ENCODE results near the gene C3. TPM values are rescaled to one million over a fixed set of nuclear protein-coding genes. Genes with fewer than 3 reads are reported as not detected.
A peak's percentile ranks its signal among the peaks of the same experiment; 100 is the strongest.

C3 gene
- total and polyA plus RNA-seq, 8 donors, result 14.2 to 881 (median 65.4) TPM

GRCh38 chr19:6714749-6715555, 5.5 kb downstream of the C3 start:
- intact Hi-C loops (cut with DNase I), result no loop called here
- TF ChIP-seq, protein P1, sequence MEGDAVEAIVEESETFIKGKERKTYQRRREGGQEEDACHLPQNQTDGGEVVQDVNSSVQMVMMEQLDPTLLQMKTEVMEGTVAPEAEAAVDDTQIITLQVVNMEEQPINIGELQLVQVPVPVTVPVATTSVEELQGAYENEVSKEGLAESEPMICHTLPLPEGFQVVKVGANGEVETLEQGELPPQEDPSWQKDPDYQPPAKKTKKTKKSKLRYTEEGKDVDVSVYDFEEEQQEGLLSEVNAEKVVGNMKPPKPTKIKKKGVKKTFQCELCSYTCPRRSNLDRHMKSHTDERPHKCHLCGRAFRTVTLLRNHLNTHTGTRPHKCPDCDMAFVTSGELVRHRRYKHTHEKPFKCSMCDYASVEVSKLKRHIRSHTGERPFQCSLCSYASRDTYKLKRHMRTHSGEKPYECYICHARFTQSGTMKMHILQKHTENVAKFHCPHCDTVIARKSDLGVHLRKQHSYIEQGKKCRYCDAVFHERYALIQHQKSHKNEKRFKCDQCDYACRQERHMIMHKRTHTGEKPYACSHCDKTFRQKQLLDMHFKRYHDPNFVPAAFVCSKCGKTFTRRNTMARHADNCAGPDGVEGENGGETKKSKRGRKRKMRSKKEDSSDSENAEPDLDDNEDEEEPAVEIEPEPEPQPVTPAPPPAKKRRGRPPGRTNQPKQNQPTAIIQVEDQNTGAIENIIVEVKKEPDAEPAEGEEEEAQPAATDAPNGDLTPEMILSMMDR (IDR thresholded peaks at IDR 0.05), result no peak
- no peak overlapping the region for H3K27ac ChIP-seq
- H3K4me1 ChIP-seq, result no peaks in the 10 kb centered on the region
- no peak overlapping the region for H3K4me3 ChIP-seq
- no peaks in the 10 kb centered on the region for H3K9me3 ChIP-seq
- H3K27me3 ChIP-seq, result peaks cover 0 to 25% of the 10 kb centered on the region in 2 donors
- peaks cover 0 to 22% of the 10 kb centered on the region in 2 donors for H3K36me3 ChIP-seq
- ATAC-seq (no peak), DNase-seq (peak in 1 of 4 donors; percentile 4)

- no peak for ATAC-seq
- peaks cover 0 to 22% of the 10 kb centered on the region in 2 donors for H3K36me3 ChIP-seq
- H3K9me3 ChIP-seq, result no peaks in the 10 kb centered on the region
- H3K4me3 ChIP-seq, result no peak overlapping the region
- TF ChIP-seq, protein P1 (IDR thresholded peaks at IDR 0.05), result no peak
- H3K27ac ChIP-seq, result no peak overlapping the region
- peak in 1 of 4 donors; percentile 36 for DNase-seq
- intact Hi-C loops (cut with DNase I), result no loop called here
- H3K27me3 ChIP-seq, result peaks cover 0 to 31% of the 10 kb centered on the region in 2 donors
- no peaks in the 10 kb centered on the region for H3K4me1 ChIP-seq
These were observed 6.4 kb downstream of the C3 start for GRCh38 chr19:6713773-6714692.

- Histone ChIP-seq H3K27ac (no peak overlapping the region), H3K4me3 (no peak overlapping the region), H3K4me1 (no peaks in the 10 kb centered on the region), H3K27me3 (peaks cover 0 to 41% of the 10 kb centered on the region in 2 donors), H3K9me3 (no peaks in the 10 kb centered on the region), H3K36me3 (peaks cover 0 to 23% of the 10 kb centered on the region in 2 donors)
- TF ChIP-seq, protein P1 (IDR thresholded peaks at IDR 0.05), result no peak
- DNase-seq (peak in 1 of 4 donors; percentile 44), ATAC-seq (no peak)
- intact Hi-C loops (cut with DNase I), result no loop called here
These were observed 7.5 kb downstream of the C3 start for GRCh38 chr19:6712692-6713670.

DNA sequence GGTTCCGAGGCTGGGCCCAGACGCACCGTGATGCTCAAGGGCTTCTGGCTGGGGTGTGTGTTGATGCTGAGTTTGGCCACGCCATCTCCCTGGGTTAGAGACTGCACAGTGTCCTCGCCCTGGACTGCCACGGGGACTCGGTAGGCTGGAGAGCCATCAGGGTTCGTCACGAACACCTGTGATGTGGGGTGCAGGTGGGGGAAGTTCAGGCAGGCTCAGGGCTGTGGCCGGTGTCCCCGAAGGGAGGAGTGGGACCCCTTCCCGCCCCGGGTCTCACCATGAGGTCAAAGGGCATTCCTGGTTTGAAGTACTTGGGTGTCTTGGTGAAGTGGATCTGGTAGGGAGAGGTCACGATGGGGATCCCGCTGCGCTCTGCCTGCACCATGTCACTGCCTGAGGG, 8.2 kb downstream of the C3 start:
- intact Hi-C loops (cut with DNase I), result no loop called here

More for the DNA sequence above, 8.2 kb downstream of the C3 start:
- Histone ChIP-seq H3K4me3 (no peak overlapping the region), H3K9me3 (no peaks in the 10 kb centered on the region), H3K27me3 (peaks cover 0 to 47% of the 10 kb centered on the region in 2 donors), H3K36me3 (peaks cover 0 to 31% of the 10 kb centered on the region in 2 donors), H3K4me1 (no peaks in the 10 kb centered on the region), H3K27ac (no peak overlapping the region)
- TF ChIP-seq, protein P1 (IDR thresholded peaks at IDR 0.05), result no peak
- ATAC-seq (no peak), DNase-seq (peak in 1 of 4 donors; percentile 58)

All from left lung (tissue), 10 donors.